Upper lobe of right lung (tissue), 1 donor: ENCODE results near the gene SRM. TPM values are rescaled to one million over a fixed set of nuclear protein-coding genes. Genes with fewer than 3 reads are reported as not detected.
"Not testable (repeated sequence)": the region's sequence is repeated elsewhere in the genome, so short reads cannot be mapped to it uniquely, and the experiment has no call there.

ENCODE experiments used
- ATAC-seq: fragments of 200-7000 bp; cut with Tn5 transposase; one replicate; pipeline ENCODE4 v1.9.1; 2020; ENCODE audit warnings: mild to moderate bottlenecking, moderate library complexity
- DNase-seq: peaks from one replicate; pipeline ENCODE4 v3.0.0-alpha.2; 2020
- H3K27ac ChIP-seq: fragments of 200-600 bp; one replicate; pipeline ENCODE4 v1.8.0; 2022
- H3K27me3 ChIP-seq: fragments of 200-600 bp; one replicate; pipeline ENCODE4 v1.8.0; 2022; ENCODE audit warnings: mild to moderate bottlenecking
- H3K36me3 ChIP-seq: fragments of 200-600 bp; one replicate; pipeline ENCODE4 v1.8.0; 2022
- H3K4me1 ChIP-seq: fragments of 200-600 bp; one replicate; pipeline ENCODE4 v1.8.0; 2022
- H3K4me3 ChIP-seq: fragments of 200-600 bp; one replicate; pipeline ENCODE4 v1.8.0; 2022; ENCODE audit warnings: mild to moderate bottlenecking
- H3K9me3 ChIP-seq: fragments of 200-600 bp; one replicate; pipeline ENCODE4 v1.8.0; 2022
- CTCF ChIP-seq: fragments of 200-600 bp; IDR thresholded peaks from one replicate; pipeline ENCODE4 v1.8.0; 2022; ENCODE audit warnings: antibody characterized with exemption
- intact Hi-C: fragments of 100-400 bp; cut with DNase I; formaldehyde crosslinking; loops from one replicate; pipeline ENCODE4 v1.11.0; 2022
- long read RNA-seq: library from polyadenylated mRNA; unstranded; transcript quantifications from one replicate; pipeline ENCODE4 v2.0.0, GENCODE V29; 2021
- total RNA-seq: library from RNA; stranded (reverse); fragmentation: NEBNext Ultra II Directional; extraction: Animal tissue kit (Norgen Biotek cat#: 25700); gene quantifications from one replicate; pipeline ENCODE4 v1.2.1, GENCODE V29; 2021
- donor health status: DM: no; HTN: yes; CAD: no; lungs with severe emphysema.

The SRM gene
- 46.1 TPM for total RNA-seq
- long read RNA-seq, transcript SRM-201 (8 exons, 1,266 nt), result major isoform, 88 of 95 reads
- long read RNA-seq, partial matches to known transcripts, result 1 of 95 reads
- long read RNA-seq, other reads (novel, unspliced or antisense), result 6 of 95 reads

- H3K4me3 ChIP-seq, result peak within 1 kb of the TSS; percentile 96
- peak; percentile 96 for DNase-seq
- ATAC-seq, result peak; percentile 99
- peaks cover 20% of the 10 kb centered on the region for H3K36me3 ChIP-seq
- peak within 1 kb of the TSS; percentile 87 for H3K27ac ChIP-seq
- H3K9me3 ChIP-seq, result no peaks in the 10 kb centered on the region
- TF ChIP-seq CTCF, result peak; percentile 54
- no peaks in the 10 kb centered on the region for H3K27me3 ChIP-seq
- intact Hi-C loops, result no loop called here
- H3K4me1 ChIP-seq, result peaks cover 20% of the 10 kb centered on the region
Measured at GRCh38 chr1:11059968-11060830, at the start of gene SRM. Gene SRM, minus strand, starts transcription at chr1:11060018. Its CDS starts 75 bp downstream, at chr1:11059943.

- Histone ChIP-seq H3K36me3 (peaks cover 87% of the 10 kb centered on the region), H3K27ac (no peak overlapping the region), H3K9me3 (no peaks in the 10 kb centered on the region), H3K4me3 (no peak overlapping the region), H3K27me3 (no peaks in the 10 kb centered on the region), H3K4me1 (no peaks in the 10 kb centered on the region)
- ATAC-seq, result no peak
- TF ChIP-seq CTCF, result no peak
- DNase-seq, result no peak
- intact Hi-C loops, result no loop called here
Measured at GRCh38 chr1:11109047-11109760, 49.4 kb upstream of the SRM start.

- no peaks in the 10 kb centered on the region for H3K9me3 ChIP-seq
- no peak for TF ChIP-seq CTCF
- DNase-seq (no peak), ATAC-seq (no peak)
- peaks cover 71% of the 10 kb centered on the region for H3K36me3 ChIP-seq
- H3K27me3 ChIP-seq, result no peaks in the 10 kb centered on the region
- H3K27ac ChIP-seq, result no peak overlapping the region
- no peak overlapping the region for H3K4me3 ChIP-seq
- no peaks in the 10 kb centered on the region for H3K4me1 ChIP-seq
- intact Hi-C loops, result no loop called here
Measured at GRCh38 chr1:11107599-11107998, 47.8 kb upstream of the SRM start.

GRCh38 chr1:11105586-11105985, 45.8 kb upstream of the SRM start:
- no peaks in the 10 kb centered on the region for H3K27me3 ChIP-seq
- H3K4me1 ChIP-seq, result no peaks in the 10 kb centered on the region
- intact Hi-C loops, result no loop called here
- no peak overlapping the region for H3K27ac ChIP-seq
- H3K36me3 ChIP-seq, result peaks cover 51% of the 10 kb centered on the region
- H3K9me3 ChIP-seq, result no peaks in the 10 kb centered on the region
- no peak for ATAC-seq
- DNase-seq, result no peak
- H3K4me3 ChIP-seq, result no peak overlapping the region
- no peak for TF ChIP-seq CTCF

GRCh38 chr1:11101347-11101746, 41.5 kb upstream of the SRM start:
- DNase-seq, result no peak

GRCh38 chr1:11100806-11101205, 41.0 kb upstream of the SRM start:
- H3K9me3 ChIP-seq, H3K27me3 ChIP-seq, H3K4me3 ChIP-seq, DNase-seq, H3K27ac ChIP-seq, intact Hi-C loops, ATAC-seq: not testable (repeated sequence)
- peaks cover 15% of the 10 kb centered on the region for H3K4me1 ChIP-seq
- peaks cover 21% of the 10 kb centered on the region for H3K36me3 ChIP-seq

More at GRCh38 chr1:11101347-11101746, 41.5 kb upstream of the SRM start:
- no peak overlapping the region for H3K27ac ChIP-seq
- intact Hi-C loops, result no loop called here
- no peak for TF ChIP-seq CTCF
- peaks cover 15% of the 10 kb centered on the region for H3K4me1 ChIP-seq
- no peak for ATAC-seq
- no peaks in the 10 kb centered on the region for H3K9me3 ChIP-seq
- no peak overlapping the region for H3K4me3 ChIP-seq
- H3K36me3 ChIP-seq, result peaks cover 24% of the 10 kb centered on the region
- no peaks in the 10 kb centered on the region for H3K27me3 ChIP-seq
